CD4-positive, alpha-beta memory T cell (primary cell): ENCODE data around the gene ANO6. TPM values are rescaled to one million over a fixed set of nuclear protein-coding genes. Genes with fewer than 3 reads are reported as not detected.

Experiments
- CTCF ChIA-PET: fragments of 350-600 bp; sonication (Branson Sonifier 250); formaldehyde crosslinking; loops from one replicate; lab custom pipeline; 2021; ENCODE audit warnings: inconsistent platforms; ENCODE audit not compliant: partially characterized antibody; lab: Charles Lee
- POLR2A ChIA-PET: fragments of 350-600 bp; sonication (Branson Sonifier 250); formaldehyde crosslinking; loops from one replicate; lab custom pipeline; 2021; ENCODE audit not compliant: partially characterized antibody; lab: Charles Lee
- DNase-seq, 5 donors: peaks; one replicate each; pipeline versions ENCODE4 v3.0.0 to v3.0.0-alpha.2; 2020 to 2022; ENCODE audit warnings: mixed read lengths in 1 of 5
- H3K27ac ChIP-seq: one replicate; pipeline ENCODE4 v1.7.0; 2013; ENCODE audit warnings: low read depth, low read length
- H3K27me3 ChIP-seq: 2 replicates; pipeline ENCODE4 v1.7.0; 2013; ENCODE audit warnings: mild to moderate bottlenecking, low read length, moderate library complexity; ENCODE audit not compliant: insufficient read depth
- H3K36me3 ChIP-seq: 2 replicates; pipeline ENCODE4 v1.7.0; 2013; ENCODE audit warnings: mild to moderate bottlenecking, low read length, moderate library complexity; ENCODE audit not compliant: insufficient read depth
- H3K4me1 ChIP-seq: 2 replicates; pipeline ENCODE4 v1.7.0; 2013; ENCODE audit warnings: mild to moderate bottlenecking, low read length, moderate library complexity; ENCODE audit not compliant: insufficient read depth
- H3K4me3 ChIP-seq, 2 donors: one replicate each; pipeline ENCODE4 v1.7.0; 2013; ENCODE audit warnings: low read length in 2 of 2, mild to moderate bottlenecking in 1 of 2
- H3K9me3 ChIP-seq, 2 donors: one replicate each; pipeline ENCODE4 v1.7.0; 2013; ENCODE audit warnings: low read length in 2 of 2, control low read depth in 1 of 2; ENCODE audit not compliant: control insufficient read depth in 1 of 2
- H3K27ac Mint-ChIP-seq, 7 donors: one replicate each; pipeline ENCODE4 v1.8.0; 2020 to 2021; ENCODE audit warnings: mixed read lengths in 7 of 7, mild to moderate bottlenecking in 6 of 7, inconsistent platforms in 3 of 7, moderate library complexity in 3 of 7
- H3K27me3 Mint-ChIP-seq, 2 donors: one replicate each; pipeline ENCODE4 v1.8.0; 2020 to 2021; ENCODE audit warnings: mixed read lengths in 2 of 2
- H3K36me3 Mint-ChIP-seq, 2 donors: one replicate each; pipeline ENCODE4 v1.8.0; 2020 to 2021; ENCODE audit warnings: mixed read lengths in 2 of 2, inconsistent platforms in 1 of 2, mild to moderate bottlenecking in 1 of 2
- H3K4me1 Mint-ChIP-seq, 4 donors: one replicate each; pipeline ENCODE4 v1.8.0; 2020 to 2021; ENCODE audit warnings: mixed read lengths in 4 of 4, mild to moderate bottlenecking in 1 of 4
- H3K4me3 Mint-ChIP-seq, 8 donors: one replicate each; pipeline ENCODE4 v1.8.0; 2020 to 2021; ENCODE audit warnings: mixed read lengths in 8 of 8, mild to moderate bottlenecking in 7 of 8, moderate library complexity in 6 of 8, inconsistent platforms in 3 of 8
- H3K9me3 Mint-ChIP-seq, 8 donors: one replicate each; pipeline ENCODE4 v1.8.0; 2020 to 2021; ENCODE audit warnings: mixed read lengths in 8 of 8, mild to moderate bottlenecking in 5 of 8, inconsistent platforms in 3 of 8, moderate library complexity in 1 of 8
- intact Hi-C: fragments of 100-400 bp; cut with micrococcal nuclease; formaldehyde crosslinking; loops from one replicate; pipeline ENCODE4 v1.15.1; 2023
- polyA plus RNA-seq, 2 donors: library from polyadenylated mRNA; unstranded; fragments of 300-500 nt; fragmentation: Illumina TruSeq; gene quantifications; one replicate each; pipeline ENCODE4 v1.2.3, GENCODE V29; 2021
- total RNA-seq, 2 experiments: library from RNA; stranded (reverse); gene quantifications; one replicate each; pipeline ENCODE4 v1.2.3, GENCODE V29; 2021

Gene ANO6
- total and polyA plus RNA-seq, 4 experiments from 2014 or later, result 25.3 to 36.5 (median 31.0) TPM

GRCh38 chr12:45329702-45330101, 113.8 kb downstream of the ANO6 start:
- H3K36me3 Mint-ChIP-seq, result peaks cover 26 to 31% of the 10 kb centered on the region in 2 donors
- H3K9me3 Mint-ChIP-seq, result no peaks in the 10 kb centered on the region
- Histone ChIP-seq H3K4me1 (no peaks in the 10 kb centered on the region), H3K9me3 (no peaks in the 10 kb centered on the region), H3K27me3 (no peaks in the 10 kb centered on the region), H3K36me3 (no peaks in the 10 kb centered on the region), H3K4me3 (no peak overlapping the region), H3K27ac (no peak overlapping the region)
- no peak for DNase-seq
- ChIA-PET POLR2A (no interaction called here), CTCF (no interaction called here)
- H3K4me1 Mint-ChIP-seq, result peaks cover 0 to 17% (median 10%) of the 10 kb centered on the region in 4 donors
- H3K4me3 Mint-ChIP-seq, result no peak overlapping the region
- intact Hi-C loops, result no loop called here
- no peak overlapping the region for H3K27ac Mint-ChIP-seq
- no peaks in the 10 kb centered on the region for H3K27me3 Mint-ChIP-seq

GRCh38 chr12:45331552-45331951, 115.7 kb downstream of the ANO6 start:
- no peak overlapping the region for H3K27ac ChIP-seq
- H3K27me3 Mint-ChIP-seq, result no peaks in the 10 kb centered on the region
- no peak overlapping the region for H3K4me3 ChIP-seq
- no peaks in the 10 kb centered on the region for H3K36me3 ChIP-seq
- H3K27ac Mint-ChIP-seq, result no peak overlapping the region
- no peaks in the 10 kb centered on the region for H3K9me3 Mint-ChIP-seq
- no peaks in the 10 kb centered on the region for H3K27me3 ChIP-seq
- CTCF ChIA-PET, result no interaction called here
- DNase-seq, result no peak
- H3K36me3 Mint-ChIP-seq, result peaks cover 29 to 33% of the 10 kb centered on the region in 2 donors
- POLR2A ChIA-PET, result no interaction called here
- H3K9me3 ChIP-seq, result no peaks in the 10 kb centered on the region
- H3K4me1 ChIP-seq, result no peaks in the 10 kb centered on the region
- peaks cover 0 to 15% (median 6%) of the 10 kb centered on the region in 4 donors for H3K4me1 Mint-ChIP-seq
- intact Hi-C loops, result no loop called here
- H3K4me3 Mint-ChIP-seq, result no peak overlapping the region

DNA sequence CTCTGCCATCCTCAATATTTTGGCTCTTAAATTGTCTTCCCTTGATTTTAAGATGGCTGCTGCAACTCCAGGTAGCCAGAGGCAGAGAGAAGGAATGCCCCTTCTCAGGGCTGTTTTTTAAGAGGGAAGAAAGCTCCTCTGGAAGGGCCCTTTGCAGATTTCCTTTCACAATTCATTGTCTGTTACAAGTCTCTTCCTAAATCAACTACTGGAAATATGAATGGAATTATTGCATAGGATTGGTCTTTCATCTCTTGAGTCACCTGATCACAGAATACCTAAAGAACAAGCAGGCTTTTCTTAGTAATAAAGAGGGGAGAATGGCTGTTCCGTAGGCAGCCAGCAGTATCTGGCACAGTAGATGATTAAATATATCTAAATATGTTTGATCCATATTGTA, 118.5 kb downstream of the ANO6 start:
- CTCF ChIA-PET, result interaction anchor here (1.0 kb wide), 1 partner anchor 13 kb away, joined by 3 read pairs; no protein-coding TSS in a partner anchor
- H3K27me3 ChIP-seq, result no peaks in the 10 kb centered on the region
- Mint-ChIP-seq H3K4me3 (no peak overlapping the region), H3K36me3 (peaks cover 30 to 32% of the 10 kb centered on the region in 2 donors), H3K27ac (no peak overlapping the region), H3K9me3 (no peaks in the 10 kb centered on the region), H3K27me3 (no peaks in the 10 kb centered on the region), H3K4me1 (no peaks in the 10 kb centered on the region)
- H3K27ac ChIP-seq, result no peak overlapping the region
- H3K4me1 ChIP-seq, result no peaks in the 10 kb centered on the region
- no peaks in the 10 kb centered on the region for H3K9me3 ChIP-seq
- POLR2A ChIA-PET, result no interaction called here
- H3K36me3 ChIP-seq, result no peaks in the 10 kb centered on the region
- DNase-seq, result no peak
- no peak overlapping the region for H3K4me3 ChIP-seq
- intact Hi-C loops, result no loop called here

- no peak for DNase-seq
- peaks cover 27 to 28% of the 10 kb centered on the region in 2 donors for H3K36me3 Mint-ChIP-seq
- H3K4me1 ChIP-seq, result no peaks in the 10 kb centered on the region
- H3K9me3 ChIP-seq, result no peaks in the 10 kb centered on the region
- no peaks in the 10 kb centered on the region for H3K9me3 Mint-ChIP-seq
- ChIA-PET CTCF (interaction anchor here (1.2 kb wide), 1 partner anchor 165 kb away, joined by 4 read pairs; no protein-coding TSS in a partner anchor), POLR2A (no interaction called here)
- no peak overlapping the region for H3K4me3 ChIP-seq
- H3K27me3 ChIP-seq, result no peaks in the 10 kb centered on the region
- no peak overlapping the region for H3K27ac Mint-ChIP-seq
- H3K4me3 Mint-ChIP-seq, result no peak overlapping the region
- no peak overlapping the region for H3K27ac ChIP-seq
- H3K27me3 Mint-ChIP-seq, result no peaks in the 10 kb centered on the region
- intact Hi-C loops, result no loop called here
- no peaks in the 10 kb centered on the region for H3K4me1 Mint-ChIP-seq
- no peaks in the 10 kb centered on the region for H3K36me3 ChIP-seq
Measured at GRCh38 chr12:45336331-45336730, 120.4 kb downstream of the ANO6 start.

- ChIA-PET CTCF (no interaction called here), POLR2A (no interaction called here)
- H3K27me3 ChIP-seq, result no peaks in the 10 kb centered on the region
- H3K36me3 Mint-ChIP-seq, result peaks cover 22 to 27% of the 10 kb centered on the region in 2 donors
- H3K27ac Mint-ChIP-seq, result no peak overlapping the region
- no peaks in the 10 kb centered on the region for H3K9me3 ChIP-seq
- H3K4me3 Mint-ChIP-seq, result no peak overlapping the region
- intact Hi-C loops, result no loop called here
- H3K4me1 Mint-ChIP-seq, result no peaks in the 10 kb centered on the region
- no peak overlapping the region for H3K27ac ChIP-seq
- no peaks in the 10 kb centered on the region for H3K27me3 Mint-ChIP-seq
- no peaks in the 10 kb centered on the region for H3K36me3 ChIP-seq
- DNase-seq, result no peak
- H3K9me3 Mint-ChIP-seq, result no peaks in the 10 kb centered on the region
- no peaks in the 10 kb centered on the region for H3K4me1 ChIP-seq
- no peak overlapping the region for H3K4me3 ChIP-seq
Measured at GRCh38 chr12:45336762-45337596, 121.1 kb downstream of the ANO6 start.

DNA sequence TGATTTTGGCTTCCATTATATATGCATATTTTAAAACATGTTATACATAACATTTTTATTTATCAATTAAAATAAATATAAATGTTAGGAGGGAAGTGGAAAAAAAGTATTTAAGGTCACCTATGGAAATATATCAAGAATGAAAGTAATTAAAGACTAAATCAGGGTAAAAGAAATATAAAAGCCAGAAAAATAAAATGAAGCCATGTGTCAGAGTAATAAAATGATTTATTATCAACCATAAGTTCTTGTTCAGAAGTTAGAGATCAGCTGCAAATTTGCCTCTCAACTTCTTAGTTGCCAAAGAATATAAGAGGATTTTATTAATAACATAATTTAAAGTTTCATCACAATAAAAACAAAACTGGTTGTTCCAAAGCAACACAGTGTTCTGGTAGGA, 121.9 kb downstream of the ANO6 start:
- peaks cover 0 to 2% (median 0%) of the 10 kb centered on the region in 4 donors for H3K4me1 Mint-ChIP-seq
- H3K27ac Mint-ChIP-seq, result no peak overlapping the region
- no peaks in the 10 kb centered on the region for H3K9me3 ChIP-seq
- intact Hi-C loops, result no loop called here
- no peaks in the 10 kb centered on the region for H3K9me3 Mint-ChIP-seq
- H3K27ac ChIP-seq, result no peak overlapping the region
- H3K27me3 Mint-ChIP-seq, result no peaks in the 10 kb centered on the region
- no peak for DNase-seq
- no peak overlapping the region for H3K4me3 ChIP-seq
- no peaks in the 10 kb centered on the region for H3K36me3 ChIP-seq
- H3K27me3 ChIP-seq, result no peaks in the 10 kb centered on the region
- ChIA-PET CTCF (no interaction called here), POLR2A (no interaction called here)
- no peaks in the 10 kb centered on the region for H3K4me1 ChIP-seq
- H3K36me3 Mint-ChIP-seq, result peaks cover 16 to 25% of the 10 kb centered on the region in 2 donors
- no peak overlapping the region for H3K4me3 Mint-ChIP-seq

GRCh38 chr12:45338272-45338671, 122.4 kb downstream of the ANO6 start:
- CTCF ChIA-PET, result no interaction called here
- intact Hi-C loops, result no loop called here
- POLR2A ChIA-PET, result no interaction called here
- DNase-seq, result no peak
- no peaks in the 10 kb centered on the region for H3K9me3 ChIP-seq
- H3K4me3 ChIP-seq, result no peak overlapping the region
- no peaks in the 10 kb centered on the region for H3K9me3 Mint-ChIP-seq
- H3K27me3 ChIP-seq, result no peaks in the 10 kb centered on the region
- H3K4me1 ChIP-seq, result no peaks in the 10 kb centered on the region
- H3K36me3 Mint-ChIP-seq, result peaks cover 18 to 29% of the 10 kb centered on the region in 2 donors
- H3K27ac Mint-ChIP-seq, result no peak overlapping the region
- H3K4me3 Mint-ChIP-seq, result no peak overlapping the region
- no peaks in the 10 kb centered on the region for H3K36me3 ChIP-seq
- no peak overlapping the region for H3K27ac ChIP-seq
- no peaks in the 10 kb centered on the region for H3K27me3 Mint-ChIP-seq
- peaks cover 0 to 2% (median 0%) of the 10 kb centered on the region in 4 donors for H3K4me1 Mint-ChIP-seq
